Measurements from ENCODE around the gene MACC1. TPM values are rescaled to one million over a fixed set of nuclear protein-coding genes. Genes with fewer than 3 reads are reported as not detected.
"Not testable (repeated sequence)": the region's sequence is repeated elsewhere in the genome, so short reads cannot be mapped to it uniquely, and the experiment has no call there.

The MACC1 gene
- polyA plus RNA-seq, 3 donors, result 6.9 to 13.6 (median 8.6) TPM

GRCh38 chr7:20131776-20132175, 85.4 kb downstream of the MACC1 start:
- no peak for DNase-seq

- no peak for DNase-seq
Measured at GRCh38 chr7:20129920-20130319, 87.3 kb downstream of the MACC1 start.

GRCh38 chr7:20128001-20128400, 89.2 kb downstream of the MACC1 start:
- DNase-seq, result no peak

GRCh38 chr7:20126060-20126459, 91.1 kb downstream of the MACC1 start:
- not testable (repeated sequence) for DNase-seq

- not testable (repeated sequence) for DNase-seq
Measured at GRCh38 chr7:20124087-20124486, 93.1 kb downstream of the MACC1 start.

- DNase-seq, result not testable (repeated sequence)
Measured at GRCh38 chr7:20122653-20123316, 94.4 kb downstream of the MACC1 start.

- no peak for DNase-seq
Measured at GRCh38 chr7:20122073-20122472, 95.1 kb downstream of the MACC1 start.

- no peak for DNase-seq
Measured at GRCh38 chr7:20121404-20121803, 95.8 kb downstream of the MACC1 start.

GRCh38 chr7:20120611-20121168, 96.5 kb downstream of the MACC1 start:
- not testable (repeated sequence) for DNase-seq

- no peak for DNase-seq
Measured at GRCh38 chr7:20116869-20117268, 100.3 kb downstream of the MACC1 start.

- no peak for DNase-seq
Measured at GRCh38 chr7:20114468-20114867, 102.7 kb downstream of the MACC1 start.

- DNase-seq, result no peak
Measured at GRCh38 chr7:20113427-20114027, 103.7 kb downstream of the MACC1 start.

- no peak for DNase-seq
Measured at GRCh38 chr7:20112696-20113095, 104.5 kb downstream of the MACC1 start.

- no peak for DNase-seq
Measured at GRCh38 chr7:20111821-20112542, 105.2 kb downstream of the MACC1 start.

- no peak for DNase-seq
Measured at GRCh38 chr7:20107582-20107981, 109.6 kb downstream of the MACC1 start.

GRCh38 chr7:20104696-20105095, 112.5 kb downstream of the MACC1 start:
- DNase-seq, result no peak

- DNase-seq, result no peak
Measured at GRCh38 chr7:20102982-20103381, 114.2 kb downstream of the MACC1 start.

GRCh38 chr7:20095862-20096261, 121.3 kb downstream of the MACC1 start:
- no peak for DNase-seq

- DNase-seq, result no peak
Measured at GRCh38 chr7:20095436-20095835, 121.7 kb downstream of the MACC1 start.

GRCh38 chr7:20089431-20089830, 127.8 kb downstream of the MACC1 start:
- DNase-seq, result no peak

GRCh38 chr7:20085086-20085485, 132.1 kb downstream of the MACC1 start:
- DNase-seq, result no peak

All from renal pelvis (tissue), 4 donors.